ENCODE measurements around the gene PPP1R14B.

The PPP1R14B gene

DNA sequence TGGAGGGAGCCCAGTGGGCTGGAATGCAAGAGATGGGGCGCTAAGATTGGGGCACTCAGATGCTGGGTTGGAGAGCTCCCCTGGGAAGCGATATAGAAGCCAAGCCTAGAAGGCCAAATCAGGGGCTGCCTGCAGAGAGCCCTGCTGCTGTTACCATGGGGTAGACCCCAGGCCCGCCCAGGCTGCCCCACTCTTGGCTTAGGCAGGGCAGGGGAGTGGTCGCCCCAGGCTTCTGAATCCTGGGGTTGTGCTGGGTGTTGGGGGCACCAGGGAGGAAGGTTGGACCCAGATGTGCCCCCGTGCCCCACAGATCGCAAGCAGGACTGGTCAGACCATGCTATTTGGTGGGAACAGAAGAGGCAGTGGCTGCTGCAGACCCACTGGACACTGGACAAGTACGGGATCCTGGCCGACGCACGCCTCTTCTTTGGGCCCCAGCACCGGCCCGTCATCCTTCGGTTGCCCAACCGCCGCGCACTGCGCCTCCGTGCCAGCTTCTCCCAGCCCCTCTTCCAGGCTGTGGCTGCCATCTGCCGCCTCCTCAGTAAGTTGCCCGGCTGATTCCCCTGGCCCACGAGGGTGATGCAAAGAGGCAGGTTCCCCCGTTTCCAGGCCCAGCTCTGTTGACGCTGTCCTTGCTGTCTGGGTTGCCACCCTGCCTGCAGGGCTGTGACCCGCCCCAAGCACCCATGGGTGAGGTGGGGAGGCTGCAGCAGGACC is 36.3 kb downstream of the PPP1R14B start:
- DNase-seq (ENCODE audit: low read depth), result no peak

DNA sequence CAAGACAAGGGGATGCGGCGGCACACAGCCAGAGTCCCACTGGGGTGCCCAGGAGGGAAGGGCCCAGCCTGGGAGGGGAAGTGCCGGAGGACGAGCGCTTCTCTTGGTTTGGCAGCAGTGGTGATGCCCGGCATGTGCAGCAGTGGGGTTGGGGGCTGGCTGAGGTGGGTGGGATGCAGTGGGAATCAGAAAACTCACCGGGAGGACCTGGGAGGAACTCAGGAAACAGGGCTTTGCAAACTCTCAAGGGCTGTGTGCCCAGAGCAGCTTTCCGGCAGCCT is 37.2 kb downstream of the PPP1R14B start:
- no peak for DNase-seq (ENCODE audit: low read depth)

DNA sequence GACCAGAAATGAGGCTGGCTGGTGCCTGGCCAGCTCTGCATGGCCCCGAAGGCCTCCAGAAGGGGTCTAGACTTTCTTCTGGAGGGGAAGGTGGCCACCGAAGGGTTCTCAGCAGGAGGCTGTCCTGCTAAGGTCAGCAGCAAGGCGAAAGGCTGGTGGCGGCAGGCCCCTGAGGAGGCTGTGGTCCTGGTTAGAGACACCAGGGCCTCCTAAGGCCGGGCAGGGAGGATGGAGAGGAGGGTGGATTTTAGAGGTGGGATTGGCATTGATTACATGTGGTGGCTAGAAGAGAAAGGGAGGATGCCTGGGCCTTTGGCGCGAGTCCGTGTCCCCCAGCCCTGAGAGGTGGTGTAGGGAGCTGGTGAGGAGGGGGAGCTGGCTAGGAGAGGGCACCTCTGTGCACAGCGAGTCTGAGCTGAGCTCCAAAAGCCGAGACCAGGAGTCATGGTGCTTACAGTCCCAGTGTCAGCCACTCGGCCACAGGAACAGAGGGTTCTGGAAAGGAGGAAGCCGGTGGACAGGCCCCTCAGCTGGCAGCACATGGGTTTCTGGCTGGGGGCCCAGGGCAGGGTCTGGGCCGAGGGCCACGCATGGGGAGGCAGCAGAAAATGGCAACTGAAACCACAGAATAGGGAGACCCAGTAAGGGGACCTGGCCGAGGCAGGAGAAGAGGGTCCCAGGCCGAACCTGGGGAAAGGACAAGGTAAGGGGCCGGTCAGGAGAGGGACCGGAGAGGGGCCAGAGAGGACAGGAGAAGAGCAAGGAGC is 37.8 kb downstream of the PPP1R14B start:
- no peak for DNase-seq (ENCODE audit: low read depth)

- DNase-seq (ENCODE audit: low read depth), result no peak
Observed at GRCh38 chr11:64208086-64208795, 38.5 kb downstream of the PPP1R14B start.

DNA sequence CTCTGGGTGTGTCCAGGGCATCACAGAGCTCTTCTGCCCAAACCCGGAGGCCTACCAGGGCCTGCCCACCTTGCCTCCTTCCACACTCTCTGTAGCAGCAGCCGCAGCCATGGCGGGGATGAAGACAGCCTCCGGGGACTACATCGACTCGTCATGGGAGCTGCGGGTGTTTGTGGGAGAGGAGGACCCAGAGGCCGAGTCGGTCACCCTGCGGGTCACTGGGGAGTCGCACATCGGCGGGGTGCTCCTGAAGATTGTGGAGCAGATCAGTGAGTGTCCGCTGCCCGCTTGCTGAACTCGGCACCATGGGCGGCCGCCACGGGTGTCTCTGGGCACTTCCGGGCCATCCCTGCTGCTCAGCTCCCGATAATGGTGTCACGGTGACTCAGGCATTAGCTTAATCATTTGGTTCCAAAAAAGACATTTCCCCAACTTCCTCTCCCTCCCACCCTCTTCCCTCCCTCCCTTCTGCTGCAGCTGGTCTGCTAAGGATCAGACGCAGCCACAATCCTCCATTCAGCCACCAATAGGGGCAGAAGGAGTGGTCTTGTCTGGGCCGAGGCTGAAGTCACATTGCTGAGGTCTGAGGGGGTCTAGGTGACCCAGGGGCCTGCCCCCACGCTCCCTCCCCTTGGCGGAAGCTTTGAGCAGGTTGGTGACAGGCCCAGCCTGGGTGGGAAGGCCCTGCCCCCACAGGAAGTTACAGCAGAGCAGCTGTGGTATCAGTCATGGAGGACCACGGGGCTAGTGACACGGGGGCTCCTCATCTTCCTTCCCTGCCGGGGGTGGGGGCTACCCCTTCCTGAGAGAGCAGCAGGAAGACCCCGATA is 39.3 kb downstream of the PPP1R14B start:
- peak; percentile 59 for DNase-seq (ENCODE audit: low read depth)

DNA sequence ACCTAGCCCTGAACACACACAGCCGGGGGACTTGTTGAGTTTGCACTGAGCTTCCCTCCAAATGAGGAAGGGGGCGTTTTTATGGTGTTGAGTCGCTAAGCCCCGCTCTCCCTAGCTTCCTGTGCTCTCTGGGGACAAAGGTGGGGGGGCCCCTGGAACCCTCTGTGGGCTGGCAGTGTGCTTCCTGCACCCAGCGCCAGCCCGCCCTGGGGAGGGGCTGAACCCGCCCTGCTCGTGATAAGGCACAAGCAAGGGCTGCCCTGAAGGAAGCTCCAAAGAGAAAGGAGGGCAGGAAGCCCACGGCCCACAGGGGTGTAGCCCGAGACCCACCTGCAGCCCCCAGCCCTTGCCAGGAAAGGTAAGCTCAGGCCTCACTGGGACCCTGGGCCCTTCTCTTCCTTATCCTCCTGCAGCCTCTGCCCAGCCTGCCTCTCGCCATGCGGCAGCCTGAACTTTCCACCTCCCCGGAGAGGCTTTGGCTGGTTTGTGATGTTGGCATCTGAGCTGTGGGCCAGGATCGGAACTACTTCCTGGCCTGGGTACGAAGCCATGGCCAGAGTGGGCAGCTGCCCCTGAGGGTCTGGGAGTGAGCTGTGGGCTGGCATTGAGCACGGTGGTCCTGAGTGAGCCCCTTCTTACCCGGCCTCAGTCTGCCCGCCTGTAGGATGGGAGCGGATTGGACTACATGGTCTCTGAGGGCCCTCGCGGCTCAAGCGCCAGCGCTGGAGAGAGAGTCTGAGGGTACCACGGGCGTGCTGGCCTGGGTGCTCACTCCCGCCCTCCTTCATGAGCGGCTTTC is 40.1 kb downstream of the PPP1R14B start, which contains the start of gene FERMT3:
TSS of gene FERMT3 (plus strand) at position 265 of the 799 bp plus-strand sequence. CDS start 644 bp downstream, outside the sequence.
- peak; percentile 59 for DNase-seq (ENCODE audit: low read depth)

DNA sequence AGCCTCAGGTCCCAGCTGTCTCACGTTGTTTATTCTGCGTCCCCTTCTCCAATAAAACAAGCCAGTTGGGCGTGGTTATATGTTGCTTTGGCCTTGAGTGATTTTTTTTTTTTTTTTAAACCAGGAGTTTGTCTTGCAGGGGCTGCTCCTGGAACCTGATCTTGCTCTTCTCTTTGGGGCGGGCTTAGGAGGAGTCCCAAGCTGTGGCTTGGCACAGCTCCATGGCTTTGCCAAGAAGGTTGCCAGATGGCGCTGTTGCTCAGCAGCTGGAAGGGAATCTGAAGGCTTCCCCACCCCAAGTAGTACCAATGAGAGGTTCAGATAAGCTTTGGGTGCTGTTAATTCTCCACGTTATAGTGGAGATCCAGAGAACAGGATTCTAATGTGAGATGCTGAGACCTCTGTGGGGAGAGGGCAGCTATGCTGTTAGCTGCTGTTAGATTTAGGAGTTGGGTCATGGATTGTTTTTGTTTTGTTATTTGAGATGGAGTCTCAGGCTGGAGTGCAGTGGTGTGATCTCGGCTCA is 42.2 kb downstream of the PPP1R14B start:
- DNase-seq (ENCODE audit: low read depth), result peak; percentile 67

- DNase-seq (ENCODE audit: low read depth), result no peak
Observed at GRCh38 chr11:64204080-64204440, 42.7 kb downstream of the PPP1R14B start.

- no peak for DNase-seq (ENCODE audit: low read depth)
Observed at GRCh38 chr11:64203421-64204079, 43.2 kb downstream of the PPP1R14B start.

DNA sequence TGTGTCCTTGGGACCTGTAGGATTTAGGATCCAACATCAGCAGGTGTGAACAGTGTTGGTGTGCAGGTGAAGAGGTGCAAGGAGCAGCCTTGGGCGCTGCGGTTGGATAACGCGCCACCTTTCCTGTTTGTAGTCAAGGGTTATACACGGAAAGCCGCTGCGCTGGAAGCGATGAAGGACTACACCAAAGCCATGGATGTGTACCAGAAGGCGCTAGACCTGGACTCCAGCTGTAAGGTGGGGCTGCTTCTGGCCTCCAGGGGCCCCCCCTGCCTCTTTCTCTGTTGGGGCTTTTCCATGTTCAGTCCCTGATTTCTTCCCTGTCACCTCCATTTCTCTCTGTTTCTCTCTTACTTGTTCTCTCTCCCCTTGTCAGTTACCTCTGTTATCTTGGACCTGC is 43.8 kb downstream of the PPP1R14B start:
- no peak for DNase-seq (ENCODE audit: low read depth)

- no peak for DNase-seq (ENCODE audit: low read depth)
Observed at GRCh38 chr11:64201543-64201942, 45.2 kb downstream of the PPP1R14B start.

GRCh38 chr11:64198511-64198910 is 48.2 kb downstream of the PPP1R14B start:
- no peak for DNase-seq (ENCODE audit: low read depth)

DNA sequence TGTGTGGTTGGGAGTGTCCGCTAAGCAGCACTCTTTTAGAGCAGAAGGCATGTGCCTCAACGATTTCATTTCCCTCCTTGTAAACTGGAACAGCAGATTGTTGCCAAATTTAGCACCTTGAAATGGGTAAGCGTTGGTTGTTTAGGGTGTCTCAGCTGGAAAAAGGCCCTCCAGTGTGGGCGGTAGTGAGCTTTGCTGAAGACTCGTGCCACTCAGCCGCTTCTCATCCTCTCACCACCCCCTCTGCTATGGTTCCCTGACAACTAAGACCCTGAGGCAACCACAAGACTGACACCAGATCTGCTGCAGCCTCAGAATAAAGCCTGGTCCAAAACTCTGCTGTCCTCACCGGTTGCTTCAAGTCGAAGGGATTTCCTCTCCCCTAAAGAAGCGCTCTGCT is 50.1 kb downstream of the PPP1R14B start:
- DNase-seq (ENCODE audit: low read depth), result no peak

All from T-helper 22 cell (primary cell).